IMR-90 (cell line): Measurements from ENCODE around the gene GGT5. TPM values are rescaled to one million over a fixed set of nuclear protein-coding genes. Genes with fewer than 3 reads are reported as not detected.

ENCODE experiments used
- ATAC-seq: fragments of 200-7000 bp; cut with Tn5 transposase; 2 replicates; pipeline ENCODE4 v1.9.1; 2020; ENCODE audit warnings: low read depth, mild to moderate bottlenecking, moderate library complexity
- BruUV-seq: library from RNA; stranded (reverse); fragments of 400-500 nt; replicated peaks from 2 replicates; lab custom pipeline; 2021; lab: Mats Ljungman, UMichigan
- CTCF ChIA-PET: fragments of 300-600 bp; formaldehyde crosslinking; extraction: SDS; loops from one replicate; lab custom pipeline; 2021; ENCODE audit warnings: antibody characterized with exemption; lab: Yijun Ruan, JAX
- POLR2A ChIA-PET: fragments of 300-600 bp; sonication (Branson Sonifier 250); formaldehyde crosslinking; loops from one replicate; lab custom pipeline; 2022; ENCODE audit warnings: antibody characterized with exemption; ENCODE audit not compliant: unreplicated experiment; lab: Charles Lee
- DNase-seq: peaks from one replicate; pipeline ENCODE4 v3.0.0; 2013
- H2AFZ ChIP-seq: replicated peaks from 2 replicates; pipeline ENCODE3; 2013; ENCODE audit warnings: low read length, mild to moderate bottlenecking; ENCODE audit not compliant: poor library complexity
- H2AK5ac ChIP-seq: 2 replicates; pipeline ENCODE4 v1.6.1; 2013; ENCODE audit warnings: low read depth, low read length, inconsistent platforms
- H2AK9ac ChIP-seq: replicated peaks from 2 replicates; pipeline ENCODE3; 2013; ENCODE audit warnings: mild to moderate bottlenecking, low read depth, low read length, moderate library complexity; ENCODE audit not compliant: poor library complexity
- H2BK120ac ChIP-seq: 2 replicates; pipeline ENCODE4 v1.6.1; 2013; ENCODE audit warnings: low read depth, low read length, inconsistent platforms
- H2BK15ac ChIP-seq: 3 replicates; pipeline ENCODE4 v1.6.1; 2013; ENCODE audit warnings: low read depth, low read length, inconsistent platforms
- H2BK20ac ChIP-seq: 2 replicates; pipeline ENCODE4 v1.6.1; 2013; ENCODE audit warnings: low read depth, mild to moderate bottlenecking, inconsistent platforms, low read length, moderate library complexity
- H2BK5ac ChIP-seq: 2 replicates; pipeline ENCODE4 v1.6.1; 2013; ENCODE audit warnings: mild to moderate bottlenecking, low read depth, low read length, inconsistent platforms; ENCODE audit not compliant: poor library complexity, severe bottlenecking
- H3K14ac ChIP-seq: replicated peaks from 2 replicates; pipeline ENCODE4 v1.6.1; 2013; ENCODE audit warnings: low read depth, low read length, inconsistent platforms
- H3K18ac ChIP-seq: 2 replicates; pipeline ENCODE4 v1.6.1; 2013; ENCODE audit warnings: low read depth, low read length, control low read depth
- H3K23ac ChIP-seq: 2 replicates; pipeline ENCODE4 v1.6.1; 2013; ENCODE audit warnings: low read depth, low read length, inconsistent platforms
- H3K27ac ChIP-seq: 2 replicates; pipeline ENCODE4 v1.5.1; 2013; ENCODE audit warnings: mild to moderate bottlenecking, control low read depth, low read length; ENCODE audit not compliant: insufficient read depth
- H3K27me3 ChIP-seq: 2 replicates; pipeline ENCODE4 v1.6.1; 2013; ENCODE audit warnings: low read length; ENCODE audit not compliant: control insufficient read depth, insufficient read depth
- H3K36me3 ChIP-seq: 2 replicates; pipeline ENCODE4 v1.6.1; 2013; ENCODE audit warnings: low read length, mixed read lengths; ENCODE audit not compliant: control insufficient read depth, insufficient read depth
- H3K4ac ChIP-seq: 2 replicates; pipeline ENCODE4 v1.6.1; 2013; ENCODE audit warnings: low read depth, low read length, inconsistent platforms
- H3K4me1 ChIP-seq: 2 replicates; pipeline ENCODE4 v1.6.1; 2013; ENCODE audit warnings: low read length, mixed read lengths; ENCODE audit not compliant: control insufficient read depth, insufficient read depth
- H3K4me2 ChIP-seq: 2 replicates; pipeline ENCODE4 v1.6.1; 2013; ENCODE audit warnings: low read depth, mild to moderate bottlenecking, control low read depth, low read length, moderate library complexity
- H3K4me3 ChIP-seq: 2 replicates; pipeline ENCODE4 v1.5.1; 2013; ENCODE audit warnings: low read depth, mild to moderate bottlenecking, control low read depth, low read length, moderate library complexity; ENCODE audit not compliant: insufficient read depth
- H3K56ac ChIP-seq: 2 replicates; pipeline ENCODE4 v1.6.1; 2013; ENCODE audit warnings: low read length, inconsistent platforms; ENCODE audit not compliant: insufficient read depth; ENCODE audit errors: extremely low read depth
- H3K79me1 ChIP-seq, 2 experiments: 2 replicates each; pipeline ENCODE4 v1.6.1; 2013; ENCODE audit warnings: low read length in 2 of 2, inconsistent platforms in 1 of 2, low read depth in 1 of 2
- H3K9ac ChIP-seq: 2 replicates; pipeline ENCODE4 v1.6.1; 2013; ENCODE audit warnings: low read depth, low read length, control low read depth
- H3K9me1 ChIP-seq: 2 replicates; pipeline ENCODE4 v1.6.1; 2013; ENCODE audit warnings: low read length, inconsistent platforms; ENCODE audit not compliant: insufficient read depth
- H3K9me3 ChIP-seq: 2 replicates; pipeline ENCODE4 v1.6.1; 2013; ENCODE audit warnings: low read length; ENCODE audit not compliant: control insufficient read depth, insufficient read depth
- H4K20me1 ChIP-seq: 2 replicates; pipeline ENCODE4 v1.6.1; 2013; ENCODE audit warnings: low read length, inconsistent platforms; ENCODE audit not compliant: insufficient read depth
- H4K5ac ChIP-seq: 2 replicates; pipeline ENCODE4 v1.6.1; 2013; ENCODE audit warnings: mild to moderate bottlenecking, low read depth, low read length, control low read depth
- H4K8ac ChIP-seq, 2 experiments: 2 replicates each; pipeline ENCODE4 v1.6.1; 2013; ENCODE audit warnings: low read depth in 2 of 2, low read length in 2 of 2, control low read depth in 1 of 2, inconsistent platforms in 1 of 2
- H4K91ac ChIP-seq: 2 replicates; pipeline ENCODE4 v1.6.1; 2013; ENCODE audit warnings: low read depth, low read length, inconsistent platforms; ENCODE audit not compliant: insufficient read depth
- MAFK ChIP-seq: IDR thresholded peaks from 2 replicates; pipeline ENCODE4 v1.6.1; 2012; ENCODE audit warnings: low read depth, low read length, improper control_type of control experiment
- MXI1 ChIP-seq: IDR thresholded peaks from 2 replicates; pipeline ENCODE4 v1.6.1; 2012; ENCODE audit warnings: low read depth, mild to moderate bottlenecking, low read length, moderate library complexity, borderline replicate concordance
- RCOR1 ChIP-seq: IDR thresholded peaks from 2 replicates; pipeline ENCODE4 v1.6.1; 2012; ENCODE audit warnings: mild to moderate bottlenecking, low read length, improper control_type of control experiment; ENCODE audit not compliant: insufficient replicate concordance
- WGBS, 2 experiments: methylation state at CpG; one replicate each; pipeline versions ENCODE4 v1.1.5 to v1.1.7; 2013; ENCODE audit warnings: missing lambda C conversion rate in 2 of 2; ENCODE audit not compliant: insufficient read length in 1 of 2; ENCODE audit errors: extremely low coverage in 2 of 2; 5-methylcytosine and 5-hydroxymethylcytosine counted together
- dilution Hi-C: fragments of 300-500 bp; cut with HindIII; formaldehyde crosslinking; loops from one replicate; pipeline ENCODE4 v1.14.3; 2018; ENCODE audit warnings: low sequenced_read_pairs; ENCODE audit not compliant: unreplicated experiment
- in situ Hi-C: fragments of 300-500 bp; cut with MboI; formaldehyde crosslinking; loops from 3 replicates; pipeline ENCODE4 v1.14.3; 2019; ENCODE audit warnings: low sequenced_read_pairs, inconsistent platforms, mixed read lengths
- intact Hi-C: fragments of 100-400 bp; cut with micrococcal nuclease; formaldehyde crosslinking; loops from 2 replicates; pipeline ENCODE4 v1.10.0; 2022
- polyA plus RNA-seq, 3 experiments: library from polyadenylated mRNA; depleted of rRNA; stranded (reverse); fragments of >200 nt; gene quantifications; 2 replicates each; pipeline ENCODE4 v1.2.3, GENCODE V29; 2012; ENCODE audit warnings: low replicate concordance in 1 of 3
- total RNA-seq: library from RNA; depleted of rRNA; stranded (reverse); fragments of >200 nt; gene quantifications from 2 replicates; pipeline ENCODE4 v1.2.3, GENCODE V29; 2012

GGT5 gene
- total and polyA plus RNA-seq, 2 of the 4 experiments (the other 2 are of a cell fraction): 0.18 to 5.8 TPM

GRCh38 chr22:24289741-24290163 lies 44.9 kb upstream of the GGT5 start:
- peaks cover 45% of the 10 kb centered on the region for H4K20me1 ChIP-seq
- no TSS peak for BruUV-seq
- peak overlapping the region; percentile 87 for H2BK120ac ChIP-seq
- H4K5ac ChIP-seq: no peak overlapping the region
- peak overlapping the region; percentile 75 for H2AK9ac ChIP-seq
- H3K18ac ChIP-seq: peak overlapping the region; percentile 32; the same call in 1 of the 2 replicates
- H3K9ac ChIP-seq: peak overlapping the region; percentile 57; the same call in 1 of the 2 replicates
- peaks cover 17% of the 10 kb centered on the region for H3K4me1 ChIP-seq
- dilution Hi-C loops (no loop called here), in situ Hi-C loops (no loop called here), intact Hi-C loops (loop anchor here (2.0 kb wide), 1 partner anchor 15 kb away; no protein-coding TSS in a partner anchor)
- no peaks in the 10 kb centered on the region for H3K36me3 ChIP-seq
- TF ChIP-seq MAFK (no peak), RCOR1 (no peak), MXI1 (no peak)
- no peaks in the 10 kb centered on the region for H3K27me3 ChIP-seq
- H3K4ac ChIP-seq: peak overlapping the region; percentile 80
- H2BK15ac ChIP-seq: peak overlapping the region; percentile 32; the same call in 1 of the 3 replicates
- H3K14ac ChIP-seq: peak overlapping the region; percentile 67
- ATAC-seq (peak; percentile 36), DNase-seq (peak; percentile 7)
- H3K56ac ChIP-seq: peak overlapping the region; percentile 33
- peak overlapping the region; percentile 57 for H3K27ac ChIP-seq
- peak overlapping the region; percentile 3 for H2AFZ ChIP-seq
- H4K91ac ChIP-seq: peak overlapping the region; percentile 67
- ChIA-PET CTCF (interaction anchor here (0.6 to 1.1 kb wide), 2 partner anchors 34 to 237 kb away, joined by 4 to 9 read pairs; no protein-coding TSS in a partner anchor), POLR2A (interaction anchor here (0.5 kb wide), 1 partner anchor 101 kb away, joined by 6 read pairs; no protein-coding TSS in a partner anchor)
- no CpG with 5 or more reads among the region's 4 CpGs for WGBS, 2 experiments
- H4K8ac ChIP-seq: peak overlapping the region in 1 of 2 experiments; percentile 27; a peak in 2 of 4 replicates
- peaks cover 20 to 63% of the 10 kb centered on the region in 2 experiments for H3K79me1 ChIP-seq
- H3K4me2 ChIP-seq: peak overlapping the region; percentile 77
- H2BK20ac ChIP-seq: peak overlapping the region; percentile 77
- H3K9me1 ChIP-seq: peaks cover 17% of the 10 kb centered on the region
- H3K4me3 ChIP-seq: no peak overlapping the region
- H3K9me3 ChIP-seq: no peaks in the 10 kb centered on the region
- H2AK5ac ChIP-seq: peak overlapping the region; percentile 65
- peak overlapping the region; percentile 84 for H3K23ac ChIP-seq
- H2BK5ac ChIP-seq: peak overlapping the region; percentile 66
